Measurements from ENCODE around the gene RASGRF1.

DNA sequence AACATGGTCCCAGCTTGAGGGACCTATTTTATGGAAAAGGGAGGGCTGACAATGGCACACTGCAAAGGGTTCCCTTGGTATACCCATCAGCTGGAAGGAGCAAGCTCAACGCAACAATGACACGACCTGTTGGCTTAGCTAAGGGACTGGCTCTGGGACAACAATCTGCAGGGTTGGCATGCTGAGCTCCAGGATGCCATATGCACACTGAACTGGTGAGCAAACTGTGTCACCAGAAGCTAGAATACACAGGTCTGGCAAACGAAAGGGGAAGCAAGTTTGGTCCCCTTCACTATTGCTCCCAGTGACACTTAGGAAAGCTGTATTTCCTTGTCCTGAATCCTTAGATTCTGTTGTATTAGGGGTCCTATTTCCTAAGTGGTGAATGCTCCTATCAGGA is 38.0 kb upstream of the RASGRF1 start:
- TF ChIP-seq, protein P1, sequence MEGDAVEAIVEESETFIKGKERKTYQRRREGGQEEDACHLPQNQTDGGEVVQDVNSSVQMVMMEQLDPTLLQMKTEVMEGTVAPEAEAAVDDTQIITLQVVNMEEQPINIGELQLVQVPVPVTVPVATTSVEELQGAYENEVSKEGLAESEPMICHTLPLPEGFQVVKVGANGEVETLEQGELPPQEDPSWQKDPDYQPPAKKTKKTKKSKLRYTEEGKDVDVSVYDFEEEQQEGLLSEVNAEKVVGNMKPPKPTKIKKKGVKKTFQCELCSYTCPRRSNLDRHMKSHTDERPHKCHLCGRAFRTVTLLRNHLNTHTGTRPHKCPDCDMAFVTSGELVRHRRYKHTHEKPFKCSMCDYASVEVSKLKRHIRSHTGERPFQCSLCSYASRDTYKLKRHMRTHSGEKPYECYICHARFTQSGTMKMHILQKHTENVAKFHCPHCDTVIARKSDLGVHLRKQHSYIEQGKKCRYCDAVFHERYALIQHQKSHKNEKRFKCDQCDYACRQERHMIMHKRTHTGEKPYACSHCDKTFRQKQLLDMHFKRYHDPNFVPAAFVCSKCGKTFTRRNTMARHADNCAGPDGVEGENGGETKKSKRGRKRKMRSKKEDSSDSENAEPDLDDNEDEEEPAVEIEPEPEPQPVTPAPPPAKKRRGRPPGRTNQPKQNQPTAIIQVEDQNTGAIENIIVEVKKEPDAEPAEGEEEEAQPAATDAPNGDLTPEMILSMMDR (tag by site-specific recombination; IDR thresholded peaks at IDR 0.05): no peak
- TF ChIP-seq ZNF366 (tag by site-specific recombination; conservative IDR thresholded peaks at IDR 0.05) (no peak), ZNF707 (tag by site-specific recombination; IDR thresholded peaks at IDR 0.05) (no peak), PRDM1 (tag by site-specific recombination; IDR thresholded peaks at IDR 0.05) (no peak), ZNF174 (tag by site-specific recombination; IDR thresholded peaks at IDR 0.05) (no peak), ZNF169 (tag by site-specific recombination; IDR thresholded peaks at IDR 0.05) (no peak), ZNF433 (tag by site-specific recombination; IDR thresholded peaks at IDR 0.05; ENCODE audit: low read depth) (no peak), HOXC10 (CRISPR knock-in tag; IDR thresholded peaks at IDR 0.05) (no peak), BCL11A (tag by site-specific recombination; IDR thresholded peaks at IDR 0.05; ENCODE audit: low read depth) (no peak), ZNF184 (tag by site-specific recombination; IDR thresholded peaks at IDR 0.05) (no peak), ZBTB8A (tag by site-specific recombination; IDR thresholded peaks at IDR 0.05) (no peak)
- TF ChIP-seq, protein P2, sequence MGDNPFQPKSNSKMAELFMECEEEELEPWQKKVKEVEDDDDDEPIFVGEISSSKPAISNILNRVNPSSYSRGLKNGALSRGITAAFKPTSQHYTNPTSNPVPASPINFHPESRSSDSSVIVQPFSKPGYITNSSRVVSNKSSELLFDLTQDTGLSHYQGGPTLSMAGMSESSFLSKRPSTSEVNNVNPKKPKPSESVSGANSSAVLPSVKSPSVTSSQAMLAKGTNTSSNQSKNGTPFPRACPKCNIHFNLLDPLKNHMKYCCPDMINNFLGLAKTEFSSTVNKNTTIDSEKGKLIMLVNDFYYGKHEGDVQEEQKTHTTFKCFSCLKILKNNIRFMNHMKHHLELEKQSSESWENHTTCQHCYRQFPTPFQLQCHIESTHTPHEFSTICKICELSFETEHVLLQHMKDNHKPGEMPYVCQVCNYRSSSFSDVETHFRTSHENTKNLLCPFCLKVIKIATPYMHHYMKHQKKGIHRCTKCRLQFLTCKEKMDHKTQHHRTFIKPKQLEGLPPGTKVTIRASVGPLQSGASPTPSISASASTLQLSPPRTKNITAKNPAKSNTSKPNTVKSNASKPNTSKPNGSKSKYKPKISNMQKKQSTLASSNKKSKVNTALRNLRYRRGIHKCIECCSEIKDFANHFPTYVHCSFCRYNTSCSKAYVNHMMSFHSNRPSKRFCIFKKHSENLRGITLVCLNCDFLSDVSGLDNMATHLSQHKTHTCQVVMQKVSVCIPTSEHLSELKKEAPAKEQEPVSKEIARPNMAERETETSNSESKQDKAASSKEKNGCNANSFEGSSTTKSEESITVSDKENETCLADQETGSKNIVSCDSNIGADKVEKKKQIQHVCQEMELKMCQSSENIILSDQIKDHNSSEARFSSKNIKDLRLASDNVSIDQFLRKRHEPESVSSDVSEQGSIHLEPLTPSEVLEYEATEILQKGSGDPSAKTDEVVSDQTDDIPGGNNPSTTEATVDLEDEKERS (tag by site-specific recombination; IDR thresholded peaks at IDR 0.05): no peak
- TF ChIP-seq, protein P3, sequence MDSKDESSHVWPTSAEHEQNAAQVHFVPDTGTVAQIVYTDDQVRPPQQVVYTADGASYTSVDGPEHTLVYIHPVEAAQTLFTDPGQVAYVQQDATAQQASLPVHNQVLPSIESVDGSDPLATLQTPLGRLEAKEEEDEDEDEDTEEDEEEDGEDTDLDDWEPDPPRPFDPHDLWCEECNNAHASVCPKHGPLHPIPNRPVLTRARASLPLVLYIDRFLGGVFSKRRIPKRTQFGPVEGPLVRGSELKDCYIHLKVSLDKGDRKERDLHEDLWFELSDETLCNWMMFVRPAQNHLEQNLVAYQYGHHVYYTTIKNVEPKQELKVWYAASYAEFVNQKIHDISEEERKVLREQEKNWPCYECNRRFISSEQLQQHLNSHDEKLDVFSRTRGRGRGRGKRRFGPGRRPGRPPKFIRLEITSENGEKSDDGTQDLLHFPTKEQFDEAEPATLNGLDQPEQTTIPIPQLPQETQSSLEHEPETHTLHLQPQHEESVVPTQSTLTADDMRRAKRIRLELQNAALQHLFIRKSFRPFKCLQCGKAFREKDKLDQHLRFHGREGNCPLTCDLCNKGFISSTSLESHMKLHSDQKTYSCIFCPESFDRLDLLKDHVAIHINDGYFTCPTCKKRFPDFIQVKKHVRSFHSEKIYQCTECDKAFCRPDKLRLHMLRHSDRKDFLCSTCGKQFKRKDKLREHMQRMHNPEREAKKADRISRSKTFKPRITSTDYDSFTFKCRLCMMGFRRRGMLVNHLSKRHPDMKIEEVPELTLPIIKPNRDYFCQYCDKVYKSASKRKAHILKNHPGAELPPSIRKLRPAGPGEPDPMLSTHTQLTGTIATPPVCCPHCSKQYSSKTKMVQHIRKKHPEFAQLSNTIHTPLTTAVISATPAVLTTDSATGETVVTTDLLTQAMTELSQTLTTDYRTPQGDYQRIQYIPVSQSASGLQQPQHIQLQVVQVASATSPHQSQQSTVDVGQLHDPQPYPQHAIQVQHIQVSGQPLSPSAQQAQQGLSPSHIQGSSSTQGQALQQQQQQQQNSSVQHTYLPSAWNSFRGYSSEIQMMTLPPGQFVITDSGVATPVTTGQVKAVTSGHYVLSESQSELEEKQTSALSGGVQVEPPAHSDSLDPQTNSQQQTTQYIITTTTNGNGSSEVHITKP (tag by site-specific recombination; IDR thresholded peaks at IDR 0.05): no peak
- TF ChIP-seq, protein P4, sequence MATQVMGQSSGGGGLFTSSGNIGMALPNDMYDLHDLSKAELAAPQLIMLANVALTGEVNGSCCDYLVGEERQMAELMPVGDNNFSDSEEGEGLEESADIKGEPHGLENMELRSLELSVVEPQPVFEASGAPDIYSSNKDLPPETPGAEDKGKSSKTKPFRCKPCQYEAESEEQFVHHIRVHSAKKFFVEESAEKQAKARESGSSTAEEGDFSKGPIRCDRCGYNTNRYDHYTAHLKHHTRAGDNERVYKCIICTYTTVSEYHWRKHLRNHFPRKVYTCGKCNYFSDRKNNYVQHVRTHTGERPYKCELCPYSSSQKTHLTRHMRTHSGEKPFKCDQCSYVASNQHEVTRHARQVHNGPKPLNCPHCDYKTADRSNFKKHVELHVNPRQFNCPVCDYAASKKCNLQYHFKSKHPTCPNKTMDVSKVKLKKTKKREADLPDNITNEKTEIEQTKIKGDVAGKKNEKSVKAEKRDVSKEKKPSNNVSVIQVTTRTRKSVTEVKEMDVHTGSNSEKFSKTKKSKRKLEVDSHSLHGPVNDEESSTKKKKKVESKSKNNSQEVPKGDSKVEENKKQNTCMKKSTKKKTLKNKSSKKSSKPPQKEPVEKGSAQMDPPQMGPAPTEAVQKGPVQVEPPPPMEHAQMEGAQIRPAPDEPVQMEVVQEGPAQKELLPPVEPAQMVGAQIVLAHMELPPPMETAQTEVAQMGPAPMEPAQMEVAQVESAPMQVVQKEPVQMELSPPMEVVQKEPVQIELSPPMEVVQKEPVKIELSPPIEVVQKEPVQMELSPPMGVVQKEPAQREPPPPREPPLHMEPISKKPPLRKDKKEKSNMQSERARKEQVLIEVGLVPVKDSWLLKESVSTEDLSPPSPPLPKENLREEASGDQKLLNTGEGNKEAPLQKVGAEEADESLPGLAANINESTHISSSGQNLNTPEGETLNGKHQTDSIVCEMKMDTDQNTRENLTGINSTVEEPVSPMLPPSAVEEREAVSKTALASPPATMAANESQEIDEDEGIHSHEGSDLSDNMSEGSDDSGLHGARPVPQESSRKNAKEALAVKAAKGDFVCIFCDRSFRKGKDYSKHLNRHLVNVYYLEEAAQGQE (tag by site-specific recombination; IDR thresholded peaks at IDR 0.05): no peak

Measured in HEK293 (cell line).